Activated gamma-delta T cell (primary cell): Measurements from ENCODE around the gene PIAS1.
"Not testable (repeated sequence)": the region's sequence is repeated elsewhere in the genome, so short reads cannot be mapped to it uniquely, and the experiment has no call there.

Source experiments
- DNase-seq: peaks from one replicate; lab custom pipeline; 2025; lab: John Stamatoyannopoulos, UW

The PIAS1 gene

GRCh38 chr15:68183616-68184315 lies 129.7 kb downstream of the PIAS1 start:
- no peak for DNase-seq

GRCh38 chr15:68184616-68185480 lies 130.7 kb downstream of the PIAS1 start:
- no peak for DNase-seq

GRCh38 chr15:68186671-68187397 lies 132.7 kb downstream of the PIAS1 start:
- DNase-seq = no peak

- no peak for DNase-seq
These were observed 133.4 kb downstream of the PIAS1 start for GRCh38 chr15:68187559-68187958.

GRCh38 chr15:68188647-68189046 lies 134.5 kb downstream of the PIAS1 start:
- DNase-seq = no peak

- no peak for DNase-seq
These were observed 135.9 kb downstream of the PIAS1 start for GRCh38 chr15:68190048-68190447.

GRCh38 chr15:68191555-68191954 lies 137.4 kb downstream of the PIAS1 start:
- no peak for DNase-seq

- DNase-seq = no peak
These were observed 138.0 kb downstream of the PIAS1 start for GRCh38 chr15:68192117-68192516.

- no peak for DNase-seq
These were observed 138.8 kb downstream of the PIAS1 start for GRCh38 chr15:68192804-68193486.

GRCh38 chr15:68195336-68196112 lies 141.4 kb downstream of the PIAS1 start:
- no peak for DNase-seq

GRCh38 chr15:68196445-68197169 lies 142.5 kb downstream of the PIAS1 start:
- DNase-seq = no peak

GRCh38 chr15:68197170-68197492 lies 143.0 kb downstream of the PIAS1 start:
- no peak for DNase-seq

GRCh38 chr15:68197661-68198437 lies 143.7 kb downstream of the PIAS1 start:
- no peak for DNase-seq

- DNase-seq = no peak
These were observed 145.2 kb downstream of the PIAS1 start for GRCh38 chr15:68199340-68199739.

GRCh38 chr15:68200016-68200861 lies 146.1 kb downstream of the PIAS1 start:
- no peak for DNase-seq

- DNase-seq = no peak
These were observed 147.2 kb downstream of the PIAS1 start for GRCh38 chr15:68201153-68201878.

- no peak for DNase-seq
These were observed 147.8 kb downstream of the PIAS1 start for GRCh38 chr15:68201879-68202261.

- not testable (repeated sequence) for DNase-seq
These were observed 148.9 kb downstream of the PIAS1 start for GRCh38 chr15:68202994-68203393.
